ENCODE measurements around the gene LBR. TPM values are rescaled to one million over a fixed set of nuclear protein-coding genes. Genes with fewer than 3 reads are reported as not detected.

LBR gene
- total RNA-seq, 1 experiment from 2014 or later, result 149 TPM

DNA sequence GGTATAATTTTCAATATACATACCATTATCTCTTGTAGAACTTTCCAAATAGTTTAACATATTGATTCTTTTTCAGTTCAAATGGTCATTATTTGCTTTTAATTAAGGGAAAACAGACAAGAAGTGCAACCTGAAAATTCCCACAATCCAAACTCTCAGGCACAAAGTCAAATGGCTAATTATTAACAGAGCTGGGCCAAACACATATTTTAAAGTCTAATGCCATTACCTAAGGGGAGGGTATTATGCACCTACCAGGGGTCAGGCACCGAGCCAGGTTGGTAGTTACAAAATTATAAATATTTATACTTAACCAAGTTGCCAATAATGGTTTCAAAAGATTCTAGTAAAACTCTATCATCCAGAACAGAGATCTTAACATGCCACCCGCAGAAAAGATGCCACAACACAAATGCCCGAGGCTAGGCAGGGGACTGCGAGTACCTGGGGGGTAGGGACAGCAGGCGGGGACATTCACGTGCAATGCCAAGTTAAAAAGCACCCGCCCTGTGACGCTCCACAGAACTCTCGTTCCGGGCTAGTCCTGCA is 15.0 kb downstream of the LBR start:
- Histone ChIP-seq H3K4me1 (peaks cover 32% of the 10 kb centered on the region), H3K27me3 (replicated peaks; ENCODE audit: control insufficient read depth, insufficient read depth, low read length) (no peaks in the 10 kb centered on the region), H3K36me3 (ENCODE audit: control insufficient read depth, insufficient read depth, low read length) (peaks cover 4% of the 10 kb centered on the region; the same call in 1 of the 2 replicates), H3K4me3 (ENCODE audit: low read depth, low read length) (no peak overlapping the region), H3K9me3 (no peaks in the 10 kb centered on the region)
- no peaks in the 10 kb centered on the region for H3K9me3 Mint-ChIP-seq (ENCODE audit: unreplicated experiment)
- no peak overlapping the region for H3K27ac Mint-ChIP-seq (ENCODE audit: unreplicated experiment)
- H3K4me1 Mint-ChIP-seq (ENCODE audit: low read depth, unreplicated experiment), result peaks cover 14% of the 10 kb centered on the region
- POLR2A ChIA-PET, result no interaction called here
- intact Hi-C loops (cut with micrococcal nuclease; ENCODE audit: unreplicated experiment), result no loop called here
- H3K27me3 Mint-ChIP-seq (ENCODE audit: insufficient read depth, unreplicated experiment), result no peaks in the 10 kb centered on the region
- CTCF ChIA-PET, result no interaction called here
- BruUV-seq (replicated peaks), result no TSS peak
- TF ChIP-seq, protein P1, sequence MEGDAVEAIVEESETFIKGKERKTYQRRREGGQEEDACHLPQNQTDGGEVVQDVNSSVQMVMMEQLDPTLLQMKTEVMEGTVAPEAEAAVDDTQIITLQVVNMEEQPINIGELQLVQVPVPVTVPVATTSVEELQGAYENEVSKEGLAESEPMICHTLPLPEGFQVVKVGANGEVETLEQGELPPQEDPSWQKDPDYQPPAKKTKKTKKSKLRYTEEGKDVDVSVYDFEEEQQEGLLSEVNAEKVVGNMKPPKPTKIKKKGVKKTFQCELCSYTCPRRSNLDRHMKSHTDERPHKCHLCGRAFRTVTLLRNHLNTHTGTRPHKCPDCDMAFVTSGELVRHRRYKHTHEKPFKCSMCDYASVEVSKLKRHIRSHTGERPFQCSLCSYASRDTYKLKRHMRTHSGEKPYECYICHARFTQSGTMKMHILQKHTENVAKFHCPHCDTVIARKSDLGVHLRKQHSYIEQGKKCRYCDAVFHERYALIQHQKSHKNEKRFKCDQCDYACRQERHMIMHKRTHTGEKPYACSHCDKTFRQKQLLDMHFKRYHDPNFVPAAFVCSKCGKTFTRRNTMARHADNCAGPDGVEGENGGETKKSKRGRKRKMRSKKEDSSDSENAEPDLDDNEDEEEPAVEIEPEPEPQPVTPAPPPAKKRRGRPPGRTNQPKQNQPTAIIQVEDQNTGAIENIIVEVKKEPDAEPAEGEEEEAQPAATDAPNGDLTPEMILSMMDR (IDR thresholded peaks at IDR 0.05; ENCODE audit: insufficient read depth in 1 of 2, low read depth in 1 of 2, low read length in 1 of 2, severe bottlenecking in 1 of 2, unreplicated experiment in 1 of 2), result no peak
- H3K36me3 Mint-ChIP-seq (ENCODE audit: insufficient read depth, unreplicated experiment), result peaks cover 84% of the 10 kb centered on the region
- peak in 1 of 2 experiments; percentile 23 for DNase-seq
- no peak overlapping the region for H3K4me3 Mint-ChIP-seq (ENCODE audit: unreplicated experiment)

DNA sequence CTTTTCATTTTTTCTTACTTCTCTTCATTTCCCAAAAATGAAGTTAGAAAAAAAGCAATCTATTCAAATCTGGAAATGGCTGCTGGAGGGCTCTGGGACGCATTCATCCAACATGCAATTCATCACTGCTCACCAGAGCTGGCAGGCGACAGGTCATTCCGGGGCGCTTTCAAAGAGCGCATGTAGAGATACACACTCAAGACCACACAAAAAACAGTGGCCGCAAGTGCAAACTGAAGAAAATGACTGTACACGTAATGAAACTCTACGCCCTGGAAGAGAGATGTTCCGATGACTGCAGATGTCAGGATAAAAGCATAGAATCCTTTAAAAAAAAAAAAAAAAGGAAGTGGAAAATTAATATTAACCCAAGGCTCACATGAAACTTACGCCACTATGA is 15.5 kb downstream of the LBR start:
- Mint-ChIP-seq H3K4me3 (ENCODE audit: unreplicated experiment) (no peak overlapping the region), H3K36me3 (ENCODE audit: insufficient read depth, unreplicated experiment) (peaks cover 82% of the 10 kb centered on the region), H3K27me3 (ENCODE audit: insufficient read depth, unreplicated experiment) (no peaks in the 10 kb centered on the region), H3K9me3 (ENCODE audit: unreplicated experiment) (no peaks in the 10 kb centered on the region), H3K4me1 (ENCODE audit: low read depth, unreplicated experiment) (peaks cover 15% of the 10 kb centered on the region), H3K27ac (ENCODE audit: unreplicated experiment) (no peak overlapping the region)
- CTCF ChIA-PET, result no interaction called here
- DNase-seq, result no peak
- POLR2A ChIA-PET, result no interaction called here
- Histone ChIP-seq H3K9me3 (no peaks in the 10 kb centered on the region), H3K27me3 (replicated peaks; ENCODE audit: control insufficient read depth, insufficient read depth, low read length) (no peaks in the 10 kb centered on the region), H3K4me3 (ENCODE audit: low read depth, low read length) (no peak overlapping the region), H3K4me1 (peaks cover 26% of the 10 kb centered on the region), H3K36me3 (ENCODE audit: control insufficient read depth, insufficient read depth, low read length) (peaks cover 4% of the 10 kb centered on the region; the same call in 1 of the 2 replicates)
- BruUV-seq (replicated peaks), result no TSS peak
- intact Hi-C loops (cut with micrococcal nuclease; ENCODE audit: unreplicated experiment), result no loop called here
- TF ChIP-seq, protein P1 (IDR thresholded peaks at IDR 0.05; ENCODE audit: insufficient read depth in 1 of 2, low read depth in 1 of 2, low read length in 1 of 2, severe bottlenecking in 1 of 2, unreplicated experiment in 1 of 2), result no peak

GRCh38 chr1:225410036-225410435 is 17.8 kb downstream of the LBR start:
- Histone ChIP-seq H3K4me1 (peaks cover 23% of the 10 kb centered on the region), H3K36me3 (ENCODE audit: control insufficient read depth, insufficient read depth, low read length) (peaks cover 4% of the 10 kb centered on the region; the same call in 1 of the 2 replicates), H3K27me3 (replicated peaks; ENCODE audit: control insufficient read depth, insufficient read depth, low read length) (no peaks in the 10 kb centered on the region), H3K9me3 (no peaks in the 10 kb centered on the region), H3K4me3 (ENCODE audit: low read depth, low read length) (no peak overlapping the region)
- intact Hi-C loops (cut with micrococcal nuclease; ENCODE audit: unreplicated experiment), result no loop called here
- ChIA-PET CTCF (interaction anchor here (0.6 kb wide), 1 partner anchor 9 kb away, joined by 3 read pairs; no protein-coding TSS in a partner anchor), POLR2A (no interaction called here)
- no TSS peak for BruUV-seq (replicated peaks)
- H3K27me3 Mint-ChIP-seq (ENCODE audit: insufficient read depth, unreplicated experiment), result no peaks in the 10 kb centered on the region
- no peaks in the 10 kb centered on the region for H3K9me3 Mint-ChIP-seq (ENCODE audit: unreplicated experiment)
- H3K4me3 Mint-ChIP-seq (ENCODE audit: unreplicated experiment), result no peak overlapping the region
- no peak overlapping the region for H3K27ac Mint-ChIP-seq (ENCODE audit: unreplicated experiment)
- peaks cover 15% of the 10 kb centered on the region for H3K4me1 Mint-ChIP-seq (ENCODE audit: low read depth, unreplicated experiment)
- H3K36me3 Mint-ChIP-seq (ENCODE audit: insufficient read depth, unreplicated experiment), result peaks cover 71% of the 10 kb centered on the region
- TF ChIP-seq, protein P1 (IDR thresholded peaks at IDR 0.05; ENCODE audit: insufficient read depth in 1 of 2, low read depth in 1 of 2, low read length in 1 of 2, severe bottlenecking in 1 of 2, unreplicated experiment in 1 of 2), result no peak
- no peak for DNase-seq

Data from Caco-2 (cell line).